NCI-H82 (cell line): ENCODE results near the gene G6PC3.

Source experiments
- DNase-seq: peaks from one replicate; lab custom pipeline; 2025; lab: John Stamatoyannopoulos, UW

Gene G6PC3

GRCh38 chr17:44059101-44059892, 11.2 kb upstream of the G6PC3 start:
- DNase-seq = no peak

- no peak for DNase-seq
Observed at GRCh38 chr17:44061446-44061845, 9.1 kb upstream of the G6PC3 start.

DNA sequence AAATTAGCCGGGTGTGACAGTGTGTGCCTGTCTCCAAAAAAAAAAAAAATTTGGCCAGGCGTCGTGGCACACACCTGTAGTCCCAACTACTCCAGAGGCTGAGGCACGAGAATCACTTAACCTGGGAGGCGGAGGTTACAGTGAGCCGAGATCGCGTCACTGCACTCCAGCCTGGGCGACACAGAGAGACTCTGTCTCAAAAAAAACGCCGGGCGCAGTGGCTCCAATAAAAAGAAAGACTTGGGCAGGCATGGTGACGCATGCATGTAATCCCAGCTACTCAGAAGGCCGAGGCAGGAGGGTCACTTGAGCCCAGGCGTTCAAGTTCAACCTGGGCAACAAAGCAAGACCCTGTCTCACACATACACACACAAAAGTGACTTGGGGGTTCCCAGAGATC, 7.7 kb upstream of the G6PC3 start:
- DNase-seq = no peak

DNA sequence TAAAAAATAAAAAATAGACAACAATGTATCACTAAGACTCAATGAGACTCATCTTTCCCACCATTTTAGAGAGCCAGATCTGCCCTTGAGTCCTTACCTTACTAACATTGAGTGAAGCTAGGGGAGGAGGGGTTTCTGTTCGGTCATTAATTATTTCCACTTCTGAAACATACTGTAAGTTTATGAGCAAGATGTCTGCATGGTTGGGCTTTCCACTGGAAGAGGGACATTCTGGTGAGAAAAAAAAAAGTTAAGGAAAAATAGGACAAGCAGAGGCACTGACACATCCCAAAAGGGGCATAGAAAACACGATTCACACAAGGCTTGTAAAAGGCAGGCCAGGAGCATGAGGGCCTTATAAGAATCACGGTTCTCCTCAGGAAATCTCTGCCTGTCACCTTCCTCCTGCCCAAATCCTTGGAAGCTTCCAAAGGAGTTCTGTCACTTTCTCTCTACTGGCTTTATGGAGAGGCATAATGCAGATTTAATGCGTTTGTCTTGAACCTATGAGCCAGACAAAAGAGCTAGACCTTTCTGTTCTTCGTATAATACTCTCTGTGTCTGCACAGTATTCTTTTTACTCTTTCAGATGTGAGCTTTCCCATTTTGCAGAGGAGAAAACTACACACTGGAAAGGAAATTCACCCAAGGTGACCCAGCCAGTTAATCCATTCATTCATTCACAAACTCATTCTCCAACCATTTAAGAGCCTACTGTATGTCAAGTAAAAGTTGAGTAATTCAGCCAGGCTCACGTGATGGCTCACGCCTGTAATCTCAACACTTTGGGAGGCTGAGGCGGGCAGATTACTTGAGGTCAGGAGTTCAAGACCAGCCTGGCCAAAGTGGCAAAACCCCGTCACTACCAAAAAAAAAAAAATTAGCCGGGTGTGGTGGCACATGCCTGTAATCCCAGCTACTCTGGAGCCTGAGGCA, 6.6 kb upstream of the G6PC3 start:
- no peak for DNase-seq

GRCh38 chr17:44065668-44066203, 4.8 kb upstream of the G6PC3 start:
- no peak for DNase-seq

GRCh38 chr17:44066204-44066930, 4.2 kb upstream of the G6PC3 start, which contains the start of gene LSM12:
Gene LSM12 (minus strand): TSS chr17:44066671. CDS start chr17:44066587, 84 bp downstream.
- DNase-seq = peak; percentile 93

- DNase-seq = no peak
Observed at GRCh38 chr17:44067545-44067940, 3.0 kb upstream of the G6PC3 start.

GRCh38 chr17:44069974-44070454, 521 bp upstream of the G6PC3 start:
- peak; percentile 78 for DNase-seq

GRCh38 chr17:44071198-44071520, 624 bp downstream of the G6PC3 start:
- DNase-seq = no peak

GRCh38 chr17:44071772-44072171, 1.2 kb downstream of the G6PC3 start:
- no peak for DNase-seq

- no peak for DNase-seq
Observed at GRCh38 chr17:44074231-44074910, 3.8 kb downstream of the G6PC3 start.

DNA sequence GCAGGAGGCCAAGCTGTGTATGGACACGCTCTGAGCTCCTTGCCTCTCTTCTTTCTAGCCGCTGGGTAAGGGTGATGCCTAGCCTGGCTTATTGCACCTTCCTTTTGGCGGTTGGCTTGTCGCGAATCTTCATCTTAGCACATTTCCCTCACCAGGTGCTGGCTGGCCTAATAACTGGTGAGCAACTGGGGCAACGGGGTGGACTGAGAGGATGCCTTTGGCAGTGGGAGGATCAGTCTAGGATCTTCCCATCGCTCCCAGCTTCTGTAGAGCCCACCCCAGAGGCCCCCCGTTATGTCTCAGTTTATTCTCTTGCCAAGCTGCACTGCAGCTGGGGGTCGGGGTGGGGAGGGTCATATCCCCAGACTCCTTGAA, 4.4 kb downstream of the G6PC3 start:
- no peak for DNase-seq

DNA sequence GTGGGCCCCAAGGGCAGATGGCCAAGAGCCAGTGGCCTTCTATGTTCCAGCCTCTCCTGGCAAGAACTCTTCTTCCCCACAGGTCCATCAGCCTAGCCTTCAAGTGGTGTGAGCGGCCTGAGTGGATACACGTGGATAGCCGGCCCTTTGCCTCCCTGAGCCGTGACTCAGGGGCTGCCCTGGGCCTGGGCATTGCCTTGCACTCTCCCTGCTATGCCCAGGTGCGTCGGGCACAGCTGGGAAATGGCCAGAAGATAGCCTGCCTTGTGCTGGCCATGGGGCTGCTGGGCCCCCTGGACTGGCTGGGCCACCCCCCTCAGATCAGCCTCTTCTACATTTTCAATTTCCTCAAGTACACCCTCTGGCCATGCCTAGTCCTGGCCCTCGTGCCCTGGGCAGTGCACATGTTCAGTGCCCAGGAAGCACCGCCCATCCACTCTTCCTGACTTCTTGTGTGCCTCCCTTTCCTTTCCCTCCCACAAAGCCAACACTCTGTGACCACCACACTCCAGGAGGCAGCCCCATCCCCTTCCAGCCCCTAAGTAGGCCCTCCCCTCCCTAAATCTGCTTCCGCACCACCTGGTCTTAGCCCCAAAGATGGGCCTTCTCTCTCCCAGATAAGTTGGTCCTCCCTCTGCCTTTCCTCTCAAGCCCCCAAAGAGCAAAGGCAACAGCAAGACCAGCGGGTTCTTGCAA, 5.2 kb downstream of the G6PC3 start:
- DNase-seq = no peak

- peak; percentile 46 for DNase-seq
Observed at GRCh38 chr17:44076716-44077594, 6.4 kb downstream of the G6PC3 start.

GRCh38 chr17:44077595-44077909, 7.0 kb downstream of the G6PC3 start:
- no peak for DNase-seq

GRCh38 chr17:44078412-44078811, 7.9 kb downstream of the G6PC3 start:
- no peak for DNase-seq

GRCh38 chr17:44079877-44080821, 9.6 kb downstream of the G6PC3 start:
- DNase-seq = peak; percentile 28

GRCh38 chr17:44081681-44082080, 11.1 kb downstream of the G6PC3 start:
- no peak for DNase-seq
